Left lung (tissue), 14 donors: ENCODE results near the gene SOX3. TPM values are rescaled to one million over a fixed set of nuclear protein-coding genes. Genes with fewer than 3 reads are reported as not detected.

Source experiments
- ATAC-seq: fragments of 200-7000 bp; cut with Tn5 transposase; one replicate; pipeline ENCODE4 v1.9.1; 2020; ENCODE audit warnings: moderate library complexity
- DNase-seq, 4 donors: peaks; one replicate each; pipeline ENCODE4 v3.0.0-alpha.2; 2013 to 2020
- H3K27ac ChIP-seq, 2 donors: fragments of 200-600 bp; sonication (generic) in 1 of 2; one replicate each; pipeline versions ENCODE4 v1.5.0 to v1.8.0; 2020 to 2021
- H3K27me3 ChIP-seq, 2 donors: fragments of 200-600 bp; sonication (generic) in 1 of 2; one replicate each; pipeline versions ENCODE4 v1.5.0 to v1.8.0; 2020 to 2021
- H3K36me3 ChIP-seq, 2 donors: fragments of 200-600 bp; sonication (generic) in 1 of 2; one replicate each; pipeline versions ENCODE4 v1.5.0 to v1.8.0; 2020 to 2021
- H3K4me1 ChIP-seq, 2 donors: fragments of 200-600 bp; one replicate each; pipeline ENCODE4 v1.8.0; 2021
- H3K4me3 ChIP-seq, 2 donors: fragments of 200-600 bp; sonication (generic) in 1 of 2; one replicate each; pipeline versions ENCODE4 v1.5.0 to v1.8.0; 2020 to 2021; ENCODE audit warnings: mild to moderate bottlenecking in 1 of 2
- H3K9me3 ChIP-seq, 2 donors: fragments of 200-600 bp; sonication (generic) in 1 of 2; one replicate each; pipeline versions ENCODE4 v1.5.0 to v1.8.0; 2020 to 2021
- CTCF ChIP-seq, 2 donors: fragments of 200-600 bp; sonication (generic) in 1 of 2; IDR thresholded peaks; one replicate each; pipeline versions ENCODE4 v1.5.0 to v1.8.0; 2021; ENCODE audit warnings: antibody characterized with exemption in 2 of 2
- intact Hi-C, 2 donors: fragments of 100-400 bp; cut with DNase I; formaldehyde crosslinking; loops; one replicate each; pipeline versions ENCODE4 v1.11.2 to v1.14.2; 2022
- long read RNA-seq, 12 donors: library from polyadenylated mRNA in 2 of 12; unstranded in 2 of 12; transcript quantifications; one replicate each; pipeline ENCODE4 v2.0.0 and lab custom pipeline, GENCODE V29; 2019 to 2026
- polyA plus RNA-seq, 6 donors: library from polyadenylated mRNA; unstranded; fragments of 120-200 nt; gene quantifications; one replicate each; pipeline ENCODE4 v1.2.1, GENCODE V29; 2013; ENCODE audit not compliant: insufficient read length in 6 of 6
- total RNA-seq, 2 donors: library from RNA; stranded (reverse); fragmentation: NEBNext Ultra II Directional; extraction: Animal tissue kit (Norgen Biotek cat#: 25700); gene quantifications; one replicate each; pipeline ENCODE4 v1.2.1, GENCODE V29; 2021
- donor health status: DM: no; HTN: yes; CAD: no.
- donor health status: DM: no; HTN: no; CAD: no.

SOX3 gene
- not detected for total RNA-seq
- under 1 TPM in 1 of 6 donors, not detected in 5; 0.06 TPM for polyA plus RNA-seq
- long read RNA-seq, donor 1: 0 reads
- long read RNA-seq, donor 2, partial matches to known transcripts: 0 of 1 reads
- long read RNA-seq, donor 2, other reads (novel, unspliced or antisense): 0 of 1 reads
- long read RNA-seq, donor 3: 0 reads
- long read RNA-seq, donor 4: 0 reads
- long read RNA-seq, donor 5: 0 reads
- long read RNA-seq, donor 6: 0 reads
- long read RNA-seq, donor 7: 0 reads
- long read RNA-seq, donor 8: 0 reads
- long read RNA-seq, donor 9: 0 reads
- long read RNA-seq, donor 10: 0 reads
- long read RNA-seq, donor 11, transcript SOX3-201 (1 exons, 2,132 nt): major isoform, 8 of 8 reads
- long read RNA-seq, donor 11, partial matches to known transcripts: 0 of 8 reads
- long read RNA-seq, donor 11, other reads (novel, unspliced or antisense): 0 of 8 reads
- long read RNA-seq, donor 12: 0 reads

- intact Hi-C loops: no loop called here
- no peak for ATAC-seq
- Histone ChIP-seq H3K4me1 (no peaks in the 10 kb centered on the region), H3K4me3 (no peak within 1 kb of the TSS), H3K27ac (no peak within 1 kb of the TSS), H3K36me3 (no peaks in the 10 kb centered on the region), H3K9me3 (no peaks in the 10 kb centered on the region), H3K27me3 (peaks cover 87 to 99% of the 10 kb centered on the region in 2 donors)
- no peak for DNase-seq
- TF ChIP-seq CTCF (IDR thresholded peaks at IDR 0.05): no peak
Measured at GRCh38 chrX:140504371-140505324, at the start of gene SOX3. Gene SOX3 (minus strand): TSS chrX:140505069. CDS start chrX:140505060, 9 bp downstream.

- Histone ChIP-seq H3K9me3 (no peaks in the 10 kb centered on the region), H3K4me3 (no peak overlapping the region), H3K27ac (no peak overlapping the region), H3K4me1 (no peaks in the 10 kb centered on the region), H3K27me3 (peaks cover 0 to 6% of the 10 kb centered on the region in 2 donors), H3K36me3 (no peaks in the 10 kb centered on the region)
- intact Hi-C loops: no loop called here
- ATAC-seq: no peak
- DNase-seq: no peak
- no peak for TF ChIP-seq CTCF (IDR thresholded peaks at IDR 0.05)
Measured at GRCh38 chrX:140548985-140549384, 44.1 kb upstream of the SOX3 start.

- H3K4me3 ChIP-seq: no peak overlapping the region
- no peaks in the 10 kb centered on the region for H3K4me1 ChIP-seq
- H3K9me3 ChIP-seq: no peaks in the 10 kb centered on the region
- TF ChIP-seq CTCF (IDR thresholded peaks at IDR 0.05): no peak
- intact Hi-C loops: no loop called here
- no peak for ATAC-seq
- DNase-seq: no peak
- H3K27ac ChIP-seq: no peak overlapping the region
- peaks cover 0 to 7% of the 10 kb centered on the region in 2 donors for H3K27me3 ChIP-seq
- H3K36me3 ChIP-seq: no peaks in the 10 kb centered on the region
Measured at GRCh38 chrX:140526171-140526570, 21.3 kb upstream of the SOX3 start.

GRCh38 chrX:140525448-140525847, 20.6 kb upstream of the SOX3 start:
- Histone ChIP-seq H3K36me3 (no peaks in the 10 kb centered on the region), H3K27ac (no peak overlapping the region), H3K4me1 (no peaks in the 10 kb centered on the region), H3K9me3 (no peaks in the 10 kb centered on the region), H3K27me3 (peaks cover 0 to 7% of the 10 kb centered on the region in 2 donors), H3K4me3 (no peak overlapping the region)
- DNase-seq (no peak), ATAC-seq (no peak)
- intact Hi-C loops: no loop called here
- TF ChIP-seq CTCF (IDR thresholded peaks at IDR 0.05): no peak

GRCh38 chrX:140524556-140524955, 19.7 kb upstream of the SOX3 start:
- no peak for TF ChIP-seq CTCF (IDR thresholded peaks at IDR 0.05)
- no peaks in the 10 kb centered on the region for H3K4me1 ChIP-seq
- intact Hi-C loops: no loop called here
- DNase-seq (no peak), ATAC-seq (no peak)
- H3K9me3 ChIP-seq: no peaks in the 10 kb centered on the region
- H3K4me3 ChIP-seq: no peak overlapping the region
- no peak overlapping the region for H3K27ac ChIP-seq
- no peaks in the 10 kb centered on the region for H3K36me3 ChIP-seq
- H3K27me3 ChIP-seq: peaks cover 0 to 7% of the 10 kb centered on the region in 2 donors
